GM12892 (cell line): ENCODE results near the gene SERINC2.

Source experiments
- POLR2A ChIP-seq: IDR thresholded peaks from 2 replicates; pipeline ENCODE4 v1.6.1; 2011; ENCODE audit warnings: low read depth, low read length, control low read depth
- POLR2AphosphoS5 ChIP-seq: IDR thresholded peaks from 2 replicates; pipeline ENCODE4 v1.6.1; 2011; ENCODE audit warnings: low read depth, low read length, control low read depth
- TAF1 ChIP-seq: IDR thresholded peaks from 2 replicates; pipeline ENCODE4 v1.6.1; 2011; ENCODE audit warnings: low read depth, mild to moderate bottlenecking, control low read depth, low read length, borderline replicate concordance

GRCh38 chr1:31443673-31444072, 30.7 kb downstream of the SERINC2 start:
- TF ChIP-seq POLR2A: no peak
- TF ChIP-seq POLR2AphosphoS5: no peak
- no peak for TF ChIP-seq TAF1
